T-helper 1 cell treated with Interleukin-12 subunit alpha and Interleukin-12 subunit beta and Interleukin-4 antibody, amounts not matched to agents 30 μg/mL and 1 μg/mL, for 36 hours (primary cell): ENCODE measurements around the gene RERE.

ENCODE experiments used
- H3K27ac Mint-ChIP-seq: one replicate; pipeline ENCODE4 v1.8.0; 2021; ENCODE audit warnings: mild to moderate bottlenecking, mixed read lengths
- H3K27me3 Mint-ChIP-seq: one replicate; pipeline ENCODE4 v1.8.0; 2021; ENCODE audit warnings: low read depth, mixed read lengths
- H3K36me3 Mint-ChIP-seq: one replicate; pipeline ENCODE4 v1.8.0; 2021; ENCODE audit warnings: low read depth, mixed read lengths
- H3K4me1 Mint-ChIP-seq: one replicate; pipeline ENCODE4 v1.8.0; 2021; ENCODE audit warnings: low read depth, mixed read lengths
- H3K4me3 Mint-ChIP-seq: one replicate; pipeline ENCODE4 v1.8.0; 2021; ENCODE audit warnings: mild to moderate bottlenecking, moderate library complexity, mixed read lengths
- H3K9me3 Mint-ChIP-seq: one replicate; pipeline ENCODE4 v1.8.0; 2021; ENCODE audit warnings: mixed read lengths

The RERE gene

GRCh38 chr1:8312235-8313218 is 504.9 kb downstream of the RERE start:
- no peak overlapping the region for H3K4me3 Mint-ChIP-seq
- H3K4me1 Mint-ChIP-seq = peaks cover 8% of the 10 kb centered on the region

DNA sequence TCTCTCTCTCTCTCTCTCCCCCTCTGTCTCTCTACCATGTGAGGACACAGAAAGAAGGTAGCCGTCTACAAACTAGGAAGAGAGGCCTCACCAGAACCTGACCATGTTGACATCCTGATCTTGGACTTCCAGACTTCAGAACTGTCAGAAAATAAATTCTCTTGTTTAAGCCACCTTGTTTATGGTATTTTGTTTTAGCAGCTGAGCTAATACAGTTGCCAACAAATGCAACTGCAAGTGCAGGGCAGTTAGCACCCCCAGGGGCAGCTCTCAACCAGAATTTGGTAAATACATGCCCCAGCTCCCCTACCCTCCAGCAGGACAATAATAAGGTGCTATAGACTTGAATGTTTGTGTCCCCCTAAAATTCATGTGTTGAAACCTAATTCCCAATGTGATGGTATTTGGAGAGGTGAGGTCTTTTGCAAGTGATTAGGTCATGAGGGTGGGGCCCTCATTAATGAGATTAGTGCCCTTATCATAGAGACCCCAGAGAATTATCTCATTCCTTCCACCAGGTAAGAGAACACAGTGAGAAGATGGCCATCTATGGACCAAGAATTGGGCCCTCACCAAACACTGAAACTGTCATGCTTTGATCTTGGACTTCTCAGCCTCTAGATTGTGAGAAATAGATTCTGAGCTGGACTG is 506.2 kb downstream of the RERE start:
- Mint-ChIP-seq H3K4me1 (peaks cover 7% of the 10 kb centered on the region), H3K27ac (no peak overlapping the region), H3K27me3 (peaks cover 43% of the 10 kb centered on the region), H3K36me3 (no peaks in the 10 kb centered on the region), H3K4me3 (no peak overlapping the region), H3K9me3 (no peaks in the 10 kb centered on the region)

More at GRCh38 chr1:8312235-8313218, 504.9 kb downstream of the RERE start:
- Mint-ChIP-seq H3K36me3 (no peaks in the 10 kb centered on the region), H3K9me3 (no peaks in the 10 kb centered on the region), H3K27me3 (peaks cover 51% of the 10 kb centered on the region), H3K27ac (no peak overlapping the region)

GRCh38 chr1:8307628-8308027 is 509.8 kb downstream of the RERE start:
- Mint-ChIP-seq H3K27me3 (peaks cover 18% of the 10 kb centered on the region), H3K4me1 (no peaks in the 10 kb centered on the region), H3K9me3 (no peaks in the 10 kb centered on the region), H3K27ac (no peak overlapping the region), H3K36me3 (no peaks in the 10 kb centered on the region), H3K4me3 (no peak overlapping the region)

DNA sequence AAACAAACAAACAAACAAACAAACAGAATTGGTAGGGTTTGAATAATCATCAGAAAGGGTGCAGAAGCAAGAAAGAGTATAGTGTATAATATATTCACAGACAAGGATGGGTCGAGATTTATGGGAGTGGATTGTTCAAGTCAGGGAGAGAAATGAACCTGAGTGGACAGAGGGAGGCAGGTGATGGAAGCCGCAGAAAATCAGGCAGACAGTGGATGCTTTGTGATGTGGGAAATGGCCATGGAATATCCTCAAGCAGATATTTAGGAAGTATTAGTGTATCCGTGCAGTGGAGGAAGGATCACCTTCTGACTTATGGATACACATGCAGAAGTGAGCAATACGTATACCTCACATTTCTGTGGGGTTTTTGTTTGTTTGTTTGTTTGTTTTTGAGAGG is 513.6 kb downstream of the RERE start:
- Mint-ChIP-seq H3K36me3 (no peaks in the 10 kb centered on the region), H3K27ac (no peak overlapping the region), H3K9me3 (no peaks in the 10 kb centered on the region), H3K4me3 (no peak overlapping the region), H3K4me1 (no peaks in the 10 kb centered on the region), H3K27me3 (peaks cover 14% of the 10 kb centered on the region)

DNA sequence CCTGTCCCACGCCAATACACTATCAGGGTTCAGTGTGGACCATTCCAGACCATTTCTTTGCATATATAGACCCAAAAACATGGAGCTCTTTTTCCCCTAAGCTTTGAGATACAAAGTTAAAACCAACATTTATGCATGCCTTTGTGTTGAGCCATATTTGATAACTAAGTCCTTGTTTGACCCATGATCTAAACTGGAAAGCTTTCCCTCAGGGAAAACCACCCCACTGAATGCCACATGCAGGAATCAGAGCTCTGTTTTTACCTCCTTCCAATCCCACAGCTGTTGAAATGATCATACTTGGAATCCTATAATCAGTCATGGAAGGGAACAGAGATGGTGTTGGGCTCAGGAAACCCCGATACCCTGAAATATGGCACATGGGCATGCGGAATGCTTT is 514.3 kb downstream of the RERE start:
- Mint-ChIP-seq H3K36me3 (no peaks in the 10 kb centered on the region), H3K27me3 (peaks cover 8% of the 10 kb centered on the region), H3K4me1 (no peaks in the 10 kb centered on the region), H3K4me3 (no peak overlapping the region), H3K9me3 (no peaks in the 10 kb centered on the region), H3K27ac (no peak overlapping the region)
